Islet precursor cell (in vitro differentiated cells): ENCODE measurements around the gene SP8.
"Not testable (repeated sequence)": the region's sequence is repeated elsewhere in the genome, so short reads cannot be mapped to it uniquely, and the experiment has no call there.

ENCODE experiments used
- DNase-seq: peaks from one replicate; pipeline ENCODE4 v3.0.0-alpha.2; 2018

The SP8 gene

DNA sequence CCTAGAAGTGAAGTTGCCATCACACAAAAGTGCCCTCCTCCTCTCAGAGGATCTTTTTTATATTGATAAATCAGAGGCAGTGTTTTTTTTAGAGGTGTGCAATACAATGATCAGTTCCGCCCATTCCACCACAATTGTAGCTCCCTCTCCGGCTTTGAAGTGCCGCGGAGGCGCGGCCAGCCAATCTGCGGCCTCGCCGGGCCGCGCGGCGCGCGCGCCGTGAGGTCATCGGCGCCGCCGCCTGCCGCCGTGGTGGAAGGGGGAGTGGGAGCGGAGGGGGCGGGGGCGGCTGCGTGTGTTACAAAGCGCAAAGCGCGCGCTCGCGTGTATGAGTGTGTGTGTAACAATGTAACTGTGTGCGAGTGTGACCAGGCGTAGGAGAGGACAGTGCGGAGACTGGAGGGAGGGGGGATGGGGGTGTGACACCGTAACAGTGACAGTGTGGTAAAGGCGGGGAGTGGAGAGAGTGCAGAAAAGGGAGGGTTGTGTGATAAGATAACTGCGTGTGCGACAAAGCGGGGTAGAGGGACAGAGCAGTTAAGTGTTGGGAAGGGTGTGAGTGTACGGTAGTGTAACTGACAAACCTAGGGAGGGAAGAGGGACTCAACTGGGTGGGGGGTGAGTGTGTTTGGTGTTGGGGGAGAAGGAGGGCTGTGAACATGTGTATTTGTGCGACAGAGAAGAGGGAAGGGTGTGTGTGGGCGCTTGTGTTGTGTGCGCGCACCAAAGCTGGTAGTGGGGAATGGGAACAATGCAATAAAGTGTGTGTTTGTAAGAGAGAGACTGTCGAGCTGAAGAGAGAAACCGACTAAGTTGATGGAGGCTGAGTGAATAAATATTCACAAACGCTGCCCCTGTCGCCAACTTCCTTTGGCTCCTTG lies at the start of gene SP8:
Gene SP8, minus strand, starts transcription at position 108 of the 881 bp plus-strand sequence. Its CDS starts 88 bp downstream, at position 20.
- DNase-seq, result peak; percentile 86

DNA sequence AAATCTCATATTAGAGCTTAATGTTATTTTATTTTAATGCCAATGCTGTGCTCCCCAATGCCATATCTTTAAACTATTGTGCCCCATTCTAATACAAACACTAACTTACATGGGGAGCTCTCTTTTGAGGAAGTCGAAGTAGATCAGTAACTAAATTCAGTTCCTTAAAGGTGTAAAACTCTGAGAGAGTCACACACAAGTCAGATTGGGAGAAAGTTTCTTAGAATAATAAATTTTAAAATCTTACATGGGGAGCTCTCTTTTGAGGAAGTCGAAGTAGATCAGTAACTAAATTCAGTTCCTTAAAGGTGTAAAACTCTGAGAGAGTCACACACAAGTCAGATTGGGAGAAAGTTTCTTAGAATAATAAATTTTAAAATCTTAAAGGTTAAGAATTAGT lies 49.7 kb upstream of the SP8 start:
- DNase-seq, result not testable (repeated sequence)

DNA sequence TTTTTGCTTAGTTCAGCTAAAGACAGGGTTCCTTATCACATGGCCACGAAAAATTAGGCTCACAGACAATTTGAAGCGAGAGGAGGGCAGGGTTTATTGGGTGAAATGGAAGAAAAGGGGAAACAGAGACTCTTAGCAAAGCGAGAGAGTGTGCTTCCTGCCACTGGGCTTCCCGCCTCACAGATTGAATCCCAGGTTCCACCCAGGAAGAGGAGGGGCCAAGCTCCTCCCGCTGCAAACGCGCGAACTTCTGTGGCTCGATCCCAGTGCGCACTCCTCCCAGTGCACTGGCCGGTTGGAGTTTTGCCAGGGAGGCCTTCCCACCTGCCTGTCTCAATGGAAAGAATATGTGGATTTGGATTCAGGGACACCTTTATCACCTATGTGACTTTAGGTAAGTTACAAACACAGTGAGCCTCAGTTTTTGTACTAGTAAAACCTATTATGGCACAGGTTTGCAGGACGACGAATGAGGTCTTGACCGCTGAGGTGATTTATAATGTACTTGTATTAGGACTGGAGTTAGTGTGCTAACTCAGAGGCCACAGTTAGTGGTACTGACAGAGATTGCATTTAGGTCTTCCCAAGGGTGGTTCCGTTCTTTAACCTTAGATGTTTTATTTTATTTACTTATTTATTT lies 48.5 kb upstream of the SP8 start:
- DNase-seq, result no peak

DNA sequence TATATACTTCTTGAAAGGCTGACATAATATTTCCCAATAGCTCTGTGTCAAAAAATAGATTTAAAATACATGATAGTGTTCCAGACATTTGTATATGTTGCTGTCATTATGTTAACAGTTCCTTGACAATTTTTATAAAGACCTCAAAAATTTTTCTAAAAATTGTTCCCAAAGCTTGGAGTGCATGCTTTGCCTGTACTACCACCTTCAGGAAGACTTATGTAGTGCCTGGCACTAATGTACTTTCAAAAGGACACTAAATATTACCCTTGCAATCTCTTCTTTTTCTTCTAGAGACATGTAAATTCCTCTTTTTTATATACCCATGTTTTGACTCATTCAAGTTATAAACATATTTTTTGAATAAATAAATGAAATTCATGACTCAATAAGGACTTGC lies 48.0 kb upstream of the SP8 start:
- no peak for DNase-seq

DNA sequence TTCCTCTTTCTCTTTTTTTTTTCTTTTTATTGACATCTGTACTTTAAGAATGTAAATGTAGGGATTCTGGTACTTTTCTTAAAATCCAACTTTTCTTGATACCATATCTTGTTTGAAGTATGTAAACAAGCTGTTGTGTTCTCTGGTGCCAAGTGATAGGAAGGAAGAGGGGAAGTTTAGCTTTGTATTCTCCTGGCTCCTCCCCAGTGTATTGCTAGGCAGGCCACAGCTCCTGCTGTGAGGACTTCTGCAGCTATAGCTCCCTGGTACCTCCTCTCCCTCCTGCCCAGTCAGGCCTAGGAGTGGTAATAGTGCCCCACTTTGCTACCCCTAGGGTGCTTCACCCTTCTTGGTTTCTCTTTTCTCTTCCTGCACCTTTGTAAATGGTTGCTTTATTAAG lies 45.3 kb upstream of the SP8 start:
- DNase-seq, result no peak

DNA sequence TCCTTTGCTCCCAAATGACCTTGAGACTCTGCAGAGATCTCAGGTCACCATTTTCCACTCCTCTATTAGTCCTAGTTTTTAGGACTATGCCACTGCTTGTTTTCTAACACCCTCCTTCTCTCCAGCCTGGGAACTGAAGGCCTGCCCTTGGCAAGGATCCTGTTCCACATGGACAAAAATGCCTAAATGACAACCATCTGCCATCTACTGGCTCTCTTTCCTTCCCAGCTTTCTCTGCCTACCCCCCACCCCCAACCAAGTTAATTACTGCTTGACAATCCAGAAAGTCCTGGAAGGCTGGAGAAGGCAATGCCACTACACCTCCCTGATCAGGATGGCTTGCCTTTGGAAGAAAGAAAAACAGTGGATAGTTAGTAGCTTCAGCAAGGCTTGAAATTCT lies 44.8 kb upstream of the SP8 start:
- DNase-seq, result no peak

DNA sequence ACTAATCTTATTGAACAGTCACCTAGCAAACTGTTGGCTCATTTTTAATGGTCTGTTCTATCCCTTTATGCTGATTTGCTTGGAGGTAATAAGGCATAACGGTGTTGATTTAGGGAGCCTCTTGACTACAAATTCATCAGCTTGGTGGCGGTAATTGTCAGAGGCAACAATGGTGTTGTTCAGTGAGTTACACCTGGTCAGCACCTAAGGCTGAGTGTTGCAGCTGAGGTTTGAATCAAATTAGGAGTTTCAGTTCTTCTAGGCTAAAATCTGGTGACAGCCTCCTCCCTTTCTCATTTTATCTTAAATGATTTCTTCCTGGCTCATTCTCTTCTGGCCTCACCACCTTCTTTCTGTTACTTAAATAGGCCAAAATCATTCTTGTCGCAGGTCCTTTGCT lies 42.3 kb upstream of the SP8 start:
- DNase-seq, result no peak

DNA sequence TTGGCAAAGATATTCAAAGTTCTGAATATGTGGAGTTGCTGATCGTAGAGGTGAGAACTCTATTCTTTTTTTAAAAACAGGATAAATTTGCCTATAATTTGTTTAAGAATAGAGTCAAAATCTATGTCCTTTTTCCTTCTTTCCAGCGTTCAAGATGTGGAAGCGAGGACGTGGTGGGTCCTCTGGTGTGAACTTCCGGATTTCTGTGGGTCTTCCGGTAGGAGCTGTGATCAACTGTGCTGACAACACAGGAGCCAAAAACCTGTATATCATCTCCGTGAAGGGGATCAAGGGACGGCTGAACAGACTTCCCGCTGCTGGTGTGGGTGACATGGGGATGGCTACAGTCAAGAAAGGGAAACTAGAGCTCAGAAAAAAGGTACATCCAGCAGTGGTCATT lies 40.5 kb upstream of the SP8 start:
- no peak for DNase-seq

DNA sequence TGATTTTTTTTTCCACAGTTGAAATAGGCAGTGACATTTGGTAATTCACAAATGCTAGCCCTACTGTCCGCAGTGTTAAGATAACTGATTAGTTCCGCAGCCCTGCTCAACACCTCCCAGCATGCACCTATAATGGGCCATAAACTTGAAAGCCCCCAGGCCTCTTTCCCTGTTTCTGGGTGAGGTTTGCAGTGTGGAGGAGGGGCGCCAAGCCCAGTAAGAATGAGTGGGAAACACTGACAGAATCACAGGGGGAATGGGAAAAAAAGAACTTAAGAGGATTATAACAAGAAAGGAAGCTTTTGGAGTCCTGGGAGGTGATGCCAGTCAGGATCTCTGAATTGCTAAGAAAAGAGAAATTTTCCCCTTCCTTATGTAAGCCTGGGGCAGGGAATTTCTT lies 39.6 kb upstream of the SP8 start:
- peak; percentile 74 for DNase-seq

DNA sequence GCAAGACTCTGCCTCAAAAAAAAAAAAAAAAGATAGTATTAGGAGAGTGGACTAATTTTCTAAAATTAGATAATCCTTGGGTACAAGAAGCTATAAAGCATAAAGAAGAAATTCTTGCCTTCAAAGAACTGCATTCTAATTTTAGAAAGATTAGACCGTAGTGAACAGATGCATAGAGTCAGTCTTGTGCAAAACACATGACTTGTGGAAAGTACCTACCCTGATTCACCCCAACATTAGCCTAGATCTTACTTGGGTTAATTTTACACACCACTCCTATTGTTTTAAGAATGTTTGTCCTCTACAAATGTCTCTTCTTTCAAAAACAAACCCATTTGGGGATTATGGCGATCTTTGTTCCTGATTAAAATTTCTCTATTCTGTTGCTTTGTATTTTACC lies 38.9 kb upstream of the SP8 start:
- DNase-seq, result no peak

DNA sequence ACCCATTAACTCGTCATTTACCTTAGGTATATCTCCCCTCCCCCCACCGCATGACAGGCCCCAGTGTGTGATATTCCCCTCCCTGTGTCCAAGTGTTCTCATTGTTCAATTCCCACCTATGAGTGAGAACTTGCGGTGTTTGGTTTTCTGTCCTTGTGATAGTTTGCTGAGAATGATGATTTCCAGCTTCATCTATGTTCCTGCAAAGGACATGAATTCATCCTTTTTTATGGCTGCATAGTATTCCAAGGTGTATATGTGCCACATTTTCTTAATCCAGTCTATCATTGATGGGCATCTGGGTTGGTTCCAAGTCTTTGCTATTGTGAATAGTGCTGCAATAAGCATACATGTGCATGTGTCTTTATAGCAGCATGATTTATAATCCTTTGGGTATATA lies 34.7 kb upstream of the SP8 start:
- not testable (repeated sequence) for DNase-seq

DNA sequence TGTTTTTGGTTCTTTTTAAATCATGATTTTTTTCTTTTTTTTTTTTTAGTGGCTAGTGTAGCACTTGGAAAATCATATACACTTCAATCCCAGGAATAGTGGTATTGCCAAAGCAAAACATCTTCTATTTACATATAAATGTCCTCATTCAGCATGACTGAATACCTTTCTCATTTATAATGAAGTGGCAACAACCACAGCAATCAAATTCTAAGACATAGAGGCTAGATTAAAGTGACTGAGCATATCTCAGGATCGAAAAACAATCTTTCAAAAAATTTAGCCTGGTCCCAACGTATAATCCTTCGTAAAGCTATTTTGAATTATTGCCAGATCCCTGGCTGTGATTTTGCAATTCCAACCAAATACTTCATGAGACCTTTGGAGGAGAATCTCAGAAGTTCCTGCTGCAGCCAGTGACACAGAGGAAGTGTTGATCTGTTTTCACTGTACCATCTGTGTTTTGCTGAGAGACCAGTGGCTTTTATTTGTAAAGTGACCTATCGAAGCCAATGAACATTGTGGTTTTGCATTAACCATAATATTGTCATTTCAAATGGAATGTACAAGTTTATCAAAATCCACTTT lies 29.8 kb upstream of the SP8 start:
- no peak for DNase-seq

DNA sequence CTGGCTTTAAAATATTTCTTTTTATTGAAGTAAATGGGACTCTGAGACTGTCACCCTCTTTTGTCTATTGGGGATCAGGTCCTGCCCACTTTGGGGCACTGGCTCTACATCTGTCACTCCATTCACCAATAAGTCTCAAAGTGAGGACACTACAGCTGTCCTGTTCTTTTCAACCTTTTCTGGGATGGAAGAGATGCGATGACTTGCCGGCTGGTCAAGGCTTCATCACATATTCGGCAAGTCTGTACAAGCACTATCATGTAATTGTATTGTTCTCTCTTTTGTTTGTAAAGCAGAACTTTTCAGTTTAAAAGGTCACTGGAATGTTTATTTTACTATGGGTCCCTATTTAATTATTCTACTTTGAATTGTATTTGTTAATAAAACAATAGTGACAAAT lies 17.7 kb upstream of the SP8 start:
- DNase-seq, result no peak

DNA sequence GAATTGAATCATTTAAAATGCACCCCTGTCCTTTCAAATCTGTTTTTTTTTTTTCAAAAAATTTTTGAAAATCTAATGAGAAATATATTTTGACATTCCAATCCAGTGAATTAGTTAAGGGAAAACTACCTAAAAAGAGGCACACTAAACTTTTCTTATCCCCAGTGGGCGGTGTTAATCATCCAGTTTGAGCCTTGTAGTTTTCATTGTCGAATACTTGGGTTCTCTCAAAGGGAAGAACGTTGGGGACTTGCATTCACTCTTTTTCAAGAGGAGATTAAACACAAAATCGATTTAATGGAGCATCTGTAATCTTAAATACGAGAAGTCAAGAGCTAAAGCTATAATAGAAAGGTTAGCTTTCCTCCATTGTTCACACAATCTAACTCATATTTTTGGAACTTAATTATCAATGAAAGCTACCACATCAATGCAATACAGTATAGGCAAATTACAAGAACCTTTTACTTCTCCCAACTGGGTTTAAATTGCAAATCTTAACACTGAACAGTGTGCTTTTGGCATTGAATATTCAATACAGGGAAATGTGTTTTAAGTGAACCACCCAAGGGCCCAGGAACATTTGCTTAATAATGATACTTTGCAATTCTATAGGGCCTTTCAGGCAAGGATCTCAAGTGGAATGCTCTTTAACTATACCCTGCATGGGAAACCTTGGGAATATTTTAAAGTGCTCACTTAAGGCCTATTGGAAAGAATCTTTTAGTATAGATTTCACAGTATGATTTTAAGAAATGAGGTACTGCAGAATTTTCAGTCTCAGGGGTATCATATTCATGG lies 13.1 kb upstream of the SP8 start:
- DNase-seq, result no peak

DNA sequence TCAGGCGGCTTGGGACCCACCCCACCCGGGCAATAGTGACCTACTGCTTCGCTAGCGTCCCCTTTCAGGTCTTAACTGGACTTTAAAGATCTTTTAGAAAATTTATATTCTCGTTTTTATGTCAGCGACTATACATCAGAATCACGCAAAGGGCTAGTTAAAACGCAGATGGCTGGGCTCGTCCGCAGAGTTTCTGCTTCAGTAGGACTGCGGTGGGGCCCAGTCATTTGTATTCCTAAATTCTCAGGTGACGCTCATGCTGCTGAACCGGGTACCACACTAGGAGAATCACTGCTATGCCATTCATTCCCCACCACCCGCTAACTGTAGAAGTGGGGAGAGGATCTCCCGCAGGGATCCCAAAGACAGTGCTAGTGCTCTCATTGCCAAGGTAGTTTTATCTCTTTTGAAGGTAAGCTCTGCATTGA lies 12.0 kb upstream of the SP8 start:
- no peak for DNase-seq

DNA sequence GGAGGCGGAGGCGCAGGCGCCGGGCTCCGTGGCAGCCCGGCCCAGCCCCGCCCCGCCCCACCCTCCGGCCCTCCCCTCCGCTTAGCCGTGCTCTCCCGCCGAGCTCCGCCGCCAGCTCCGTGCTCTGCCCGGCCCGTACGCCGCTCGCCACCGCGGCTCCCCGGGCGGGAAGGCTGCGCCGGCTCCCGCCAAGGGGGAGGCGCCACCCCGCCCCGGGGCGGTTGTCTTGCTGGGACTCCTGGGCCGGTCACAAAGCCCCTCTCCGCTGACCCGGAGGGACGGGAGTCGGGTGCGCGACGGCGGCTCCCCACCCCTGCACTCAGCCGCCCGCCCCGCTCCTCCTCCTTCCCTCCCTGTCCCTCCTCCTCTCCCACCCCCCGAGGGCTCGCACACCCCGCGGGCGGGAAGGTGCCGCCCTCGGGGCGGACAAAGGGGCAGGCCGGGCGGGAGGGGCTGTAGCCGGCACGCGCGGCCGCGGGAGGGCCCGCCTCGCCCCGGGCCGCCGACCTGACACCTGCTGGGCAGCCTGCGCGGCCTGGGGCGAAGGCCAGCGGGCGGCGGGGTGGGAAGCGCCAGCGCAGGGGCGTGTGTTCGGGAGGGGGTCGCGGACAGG lies 11.5 kb upstream of the SP8 start:
- DNase-seq, result peak; percentile 81

DNA sequence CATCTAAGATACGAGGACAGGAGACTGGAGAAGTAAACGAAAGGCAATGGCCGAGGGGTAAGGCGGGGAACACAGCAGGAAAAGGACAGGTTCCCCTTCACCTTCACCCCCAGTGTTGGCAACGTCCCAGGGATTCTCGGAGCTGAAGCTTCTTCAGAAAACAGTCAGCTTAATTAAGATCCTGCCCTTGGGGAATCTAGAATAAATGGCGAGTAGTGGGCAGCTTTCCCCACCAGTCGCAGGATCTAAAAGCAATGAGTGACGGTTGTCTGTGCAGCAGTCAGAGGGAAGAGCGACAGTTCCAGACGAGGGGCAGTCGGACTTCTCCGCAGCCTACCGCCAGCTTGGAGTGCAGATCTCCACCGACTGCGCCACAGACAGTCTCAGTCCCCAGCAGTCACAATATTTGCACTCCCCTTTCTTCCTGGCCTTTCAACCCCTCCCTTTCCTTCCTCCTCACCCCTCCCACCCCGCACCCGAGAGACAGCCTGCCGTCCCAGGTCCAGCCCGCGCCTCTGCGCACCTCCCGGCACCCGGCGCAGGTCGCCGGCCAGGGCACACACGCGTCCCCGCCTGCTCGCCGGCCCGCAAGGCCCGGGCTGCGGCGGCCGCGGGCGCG lies 10.9 kb upstream of the SP8 start:
- no peak for DNase-seq

DNA sequence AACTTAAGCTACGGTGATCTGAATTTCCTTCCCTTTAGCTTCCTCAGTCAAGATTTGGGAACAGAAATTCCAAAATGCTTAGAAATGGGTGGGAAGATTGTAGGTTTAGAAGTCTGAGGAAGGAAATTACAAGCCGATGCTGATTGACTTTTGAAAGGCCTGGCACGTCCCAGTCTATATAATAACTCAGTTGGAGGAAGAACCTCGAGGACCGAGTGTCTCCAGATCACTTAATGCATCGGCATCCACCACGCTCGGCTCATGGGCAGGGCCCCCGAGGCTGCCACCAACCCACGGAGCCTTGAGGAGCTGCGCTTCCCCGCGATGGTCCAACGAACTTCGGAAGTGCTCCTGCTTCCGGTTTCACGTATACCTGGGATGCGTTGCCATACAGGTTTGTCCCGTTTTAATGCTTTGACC lies 10.4 kb upstream of the SP8 start:
- no peak for DNase-seq

DNA sequence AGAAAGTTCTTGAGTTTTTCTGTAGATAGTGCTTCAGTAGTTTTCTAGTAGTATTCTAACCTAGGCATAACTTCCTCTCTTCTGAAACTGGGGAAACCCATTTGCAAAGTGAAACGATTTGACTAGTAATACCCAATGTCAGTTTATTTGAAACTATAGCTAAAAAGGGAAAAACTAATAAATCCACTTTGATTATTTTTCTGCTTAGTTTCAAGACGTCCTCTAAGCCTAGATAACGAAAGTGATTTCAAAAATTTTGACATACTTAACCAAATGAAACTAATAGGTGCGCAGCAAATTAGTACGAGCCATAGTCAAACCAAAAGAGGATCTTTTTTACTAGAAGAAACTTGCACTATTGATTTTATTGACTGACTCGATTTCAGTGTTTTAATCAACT lies 9.8 kb upstream of the SP8 start:
- no peak for DNase-seq

DNA sequence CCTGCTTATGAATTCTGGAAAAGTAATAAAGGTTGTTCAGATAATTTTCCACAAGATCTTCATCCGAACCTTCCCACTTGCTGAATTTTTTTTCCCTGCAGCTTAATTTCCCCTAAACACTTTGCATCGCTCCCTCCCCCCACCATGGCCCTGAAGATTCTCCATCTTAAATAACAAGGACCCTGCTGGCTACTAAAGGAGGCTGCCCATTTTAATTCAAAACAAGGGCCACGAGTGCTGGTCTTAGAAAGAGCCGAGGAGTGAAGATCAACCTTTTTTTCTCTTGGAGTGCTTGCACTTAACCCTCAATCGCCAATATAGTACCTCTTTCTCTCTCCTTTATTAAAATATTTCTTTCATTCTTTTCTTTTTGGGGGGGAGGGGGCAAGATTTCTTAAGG lies 9.2 kb upstream of the SP8 start:
- no peak for DNase-seq

DNA sequence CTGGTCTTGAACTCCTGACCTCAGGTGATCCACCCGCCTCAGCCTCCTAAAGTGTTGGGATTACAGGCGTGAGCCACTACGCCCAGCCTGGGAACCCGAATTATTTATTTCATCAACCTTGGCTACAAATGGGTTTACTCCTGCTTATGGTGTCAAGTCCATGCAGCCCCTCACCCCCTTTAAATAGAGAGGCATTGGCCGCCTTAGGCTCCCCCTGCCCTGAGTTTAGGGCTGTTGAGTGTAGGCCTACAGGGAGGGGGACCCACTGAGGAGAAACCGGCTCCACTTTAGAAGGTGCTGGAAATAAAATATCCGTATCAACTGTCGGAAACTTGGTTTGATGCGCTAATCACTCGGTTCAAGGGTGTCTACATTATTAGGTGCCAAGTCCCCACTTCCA lies 8.7 kb upstream of the SP8 start:
- no peak for DNase-seq

DNA sequence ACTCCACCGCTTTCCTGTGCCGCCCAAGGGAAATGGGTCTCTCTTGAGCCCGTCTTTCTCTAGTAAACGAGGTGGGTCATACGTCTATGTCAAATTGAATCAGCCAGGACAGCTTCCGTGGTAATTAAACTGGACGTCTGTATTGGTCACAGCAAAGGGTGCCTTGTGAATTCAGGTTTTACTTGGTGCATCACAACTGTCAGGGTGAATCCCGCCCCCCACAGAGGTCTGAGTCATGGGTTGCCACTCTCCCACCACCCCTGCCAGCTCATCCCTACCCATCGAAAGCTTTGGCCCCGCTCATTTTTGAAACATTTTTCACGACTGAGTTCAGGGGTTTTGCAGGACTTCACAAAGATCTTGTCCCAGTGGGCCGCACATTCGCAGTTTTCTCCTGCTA lies 8.0 kb upstream of the SP8 start:
- no peak for DNase-seq
